NCI-H2107 treated with DMSO at 0.1 percent for 48 hours (cell line): ENCODE results near the gene KRT13.

Source experiments
- DNase-seq: peaks from one replicate; lab custom pipeline; 2025; ENCODE audit not compliant: unreplicated experiment; lab: John Stamatoyannopoulos, UW

KRT13 gene

DNA sequence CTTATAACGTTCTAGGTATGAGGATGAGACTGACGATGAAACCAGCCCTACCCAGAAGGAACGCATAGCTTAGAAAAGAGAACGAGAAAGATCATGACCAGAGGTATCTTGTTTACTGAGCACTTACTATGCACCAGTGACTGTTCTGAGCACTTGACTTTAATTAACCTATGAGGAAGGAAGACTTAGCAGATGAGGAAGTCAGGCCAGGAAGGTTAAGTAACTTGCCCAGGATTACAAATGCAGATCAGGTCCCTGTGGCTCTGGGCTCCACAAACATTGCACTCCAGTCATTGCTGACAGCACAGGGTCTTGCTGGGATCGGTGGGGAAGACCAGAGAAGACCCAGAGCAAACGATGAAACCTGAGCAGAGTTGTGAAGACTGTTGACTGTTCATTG lies 7.1 kb downstream of the KRT13 start:
- DNase-seq, result no peak

DNA sequence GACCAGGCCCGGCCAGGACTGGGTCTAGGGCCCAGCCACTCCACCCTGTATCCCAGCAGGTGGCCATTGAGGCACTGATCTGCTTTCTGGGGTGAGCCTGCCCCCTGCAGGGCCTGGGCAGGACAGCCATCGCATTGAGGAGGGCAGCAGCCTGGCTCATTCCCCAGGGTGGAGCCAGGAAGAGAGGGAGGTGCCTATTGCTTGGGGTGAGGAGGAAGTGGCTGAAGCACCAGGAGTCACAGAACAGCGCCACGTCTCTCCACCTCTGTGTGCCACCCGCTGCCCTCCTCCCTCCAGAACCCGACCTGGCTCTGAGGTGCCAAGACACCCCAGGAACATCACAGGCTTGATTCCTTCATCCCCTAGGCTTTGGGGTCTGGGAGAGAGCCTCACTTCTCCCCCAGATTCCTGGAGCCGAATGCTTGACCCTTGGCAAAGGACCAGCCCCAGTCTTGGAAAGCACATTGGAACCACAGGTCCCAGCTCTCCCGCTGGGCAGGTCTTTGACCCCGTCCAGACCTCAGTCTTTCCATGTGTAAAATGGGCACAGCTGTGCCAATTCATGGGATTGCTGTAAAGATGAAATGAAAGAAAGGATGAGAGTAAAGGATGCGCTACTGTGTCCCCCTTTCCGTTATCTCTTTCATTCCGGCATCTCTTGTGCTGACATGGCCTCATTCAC lies 8.5 kb downstream of the KRT13 start:
- DNase-seq, result peak; percentile 49

DNA sequence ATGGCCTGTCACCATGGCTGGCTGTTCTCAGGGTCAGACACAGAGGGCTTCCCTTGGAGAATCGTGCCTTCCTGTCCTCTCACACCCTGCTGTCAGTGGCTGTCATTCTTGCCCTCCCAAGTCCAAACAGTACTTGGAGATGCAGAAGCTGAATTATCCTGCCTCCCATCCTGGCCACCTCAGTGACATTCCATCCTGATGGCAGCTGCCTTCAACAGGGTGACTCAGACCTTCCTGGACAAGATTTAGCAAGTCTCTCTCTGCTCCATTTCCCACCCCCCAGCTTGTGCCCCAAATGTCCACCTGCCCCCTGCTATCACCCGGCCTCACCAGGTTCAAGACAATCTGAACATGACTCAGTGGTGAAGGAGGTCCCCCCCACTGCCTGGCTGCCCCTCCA lies 10.9 kb downstream of the KRT13 start:
- no peak for DNase-seq

DNA sequence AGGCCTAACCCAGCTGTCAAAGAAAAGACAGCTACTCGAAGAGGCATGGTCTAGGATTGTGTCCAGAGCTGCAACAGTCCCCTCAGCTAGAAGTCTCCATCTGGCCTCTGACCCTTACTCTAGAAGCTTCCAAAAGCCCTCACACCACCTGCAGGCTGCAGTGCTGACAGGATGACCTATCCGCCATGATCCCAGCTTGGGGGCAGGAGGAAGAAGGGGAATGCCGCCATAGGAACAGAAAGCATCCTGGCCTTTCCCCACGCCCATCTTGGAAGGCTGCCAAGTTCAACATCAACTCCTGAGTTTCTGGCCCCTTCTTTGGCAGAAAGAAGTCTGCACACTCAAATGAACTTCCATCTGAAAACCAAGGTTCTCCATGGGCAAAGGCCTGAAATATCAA lies 12.6 kb downstream of the KRT13 start:
- no peak for DNase-seq

DNA sequence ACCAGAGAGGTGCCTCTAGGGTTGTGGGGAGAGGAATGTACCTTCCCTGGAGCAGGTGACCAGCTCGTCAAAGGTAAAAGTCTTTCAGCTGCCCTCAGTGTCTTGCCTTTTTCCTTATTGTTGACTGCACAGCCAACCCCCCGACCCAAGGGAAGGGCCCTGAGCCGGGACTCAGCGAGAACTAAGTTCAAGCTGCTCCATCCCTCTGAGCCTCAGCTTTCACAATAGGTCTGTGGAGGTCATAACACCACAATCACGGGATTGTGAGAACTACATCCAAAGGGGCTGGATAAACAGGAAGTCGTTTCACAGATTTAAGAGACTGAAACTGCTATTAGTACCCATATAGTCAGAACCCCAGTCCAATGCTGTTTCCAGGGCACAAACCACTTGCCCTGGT lies 13.1 kb downstream of the KRT13 start:
- no peak for DNase-seq

DNA sequence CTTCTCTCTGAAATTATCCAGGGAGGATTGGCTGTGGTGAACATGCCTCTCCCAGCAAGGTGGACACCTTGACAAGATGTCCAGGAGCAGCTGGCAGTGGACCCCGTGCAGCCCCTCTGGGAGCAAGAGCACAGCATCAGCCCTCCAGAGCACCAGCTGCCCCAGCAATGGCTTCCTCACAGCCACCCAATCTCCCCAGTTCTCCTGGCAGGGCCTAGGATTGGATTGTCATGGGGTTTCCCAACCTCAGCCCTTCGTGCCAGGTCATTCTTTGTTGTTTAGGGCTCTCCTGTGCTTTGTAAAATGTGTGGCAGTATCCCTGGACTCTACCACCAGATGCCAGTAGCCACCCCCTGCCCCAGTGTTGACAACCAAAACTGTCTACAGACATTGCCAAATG lies 13.9 kb downstream of the KRT13 start:
- no peak for DNase-seq

DNA sequence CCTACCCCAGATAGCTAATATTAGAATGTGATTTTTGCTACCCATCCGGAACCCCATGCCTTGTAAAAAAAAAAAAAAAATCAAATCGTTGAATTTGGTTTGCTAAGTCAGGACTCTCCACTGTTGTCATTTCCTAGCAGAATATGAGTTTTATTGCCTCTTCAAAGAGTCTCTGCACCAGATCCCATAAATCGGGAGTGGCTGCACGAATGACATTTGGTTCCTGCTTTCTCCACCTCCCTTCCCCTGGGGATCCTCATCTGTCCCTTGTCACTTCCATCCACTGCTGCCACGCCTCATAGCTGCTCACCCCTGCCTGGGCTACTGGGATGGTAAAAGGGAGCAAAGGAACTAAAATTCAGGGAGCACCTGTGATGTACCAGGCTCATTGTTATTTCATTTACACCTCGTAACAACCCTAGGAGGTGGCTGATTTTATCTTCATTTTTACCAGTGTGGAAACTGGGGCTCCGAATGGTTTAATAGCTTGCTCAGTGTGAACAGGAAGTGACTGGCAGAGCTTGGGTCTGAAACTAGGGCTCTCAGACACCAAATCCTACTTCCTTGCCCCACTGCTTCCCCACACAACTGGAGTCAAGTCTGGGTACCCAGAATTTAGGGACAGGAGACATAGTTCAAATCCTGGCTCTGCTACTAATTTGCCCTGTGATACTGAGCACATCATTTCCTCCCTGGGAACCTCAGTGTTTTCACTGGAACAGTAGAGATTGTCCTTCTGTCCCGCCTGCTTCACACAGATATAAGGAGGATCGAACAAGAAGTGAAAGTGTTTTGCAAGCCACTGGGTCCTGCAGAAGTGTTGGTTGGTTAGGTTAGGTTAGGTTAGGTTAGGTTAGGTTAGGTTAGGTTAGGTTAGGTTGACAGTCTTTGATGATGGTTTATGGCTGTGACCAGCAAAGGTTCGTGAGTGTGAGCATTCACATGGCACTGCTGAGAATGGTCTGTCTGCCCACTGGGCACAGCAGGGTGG lies 15.1 kb downstream of the KRT13 start:
- DNase-seq, result no peak

DNA sequence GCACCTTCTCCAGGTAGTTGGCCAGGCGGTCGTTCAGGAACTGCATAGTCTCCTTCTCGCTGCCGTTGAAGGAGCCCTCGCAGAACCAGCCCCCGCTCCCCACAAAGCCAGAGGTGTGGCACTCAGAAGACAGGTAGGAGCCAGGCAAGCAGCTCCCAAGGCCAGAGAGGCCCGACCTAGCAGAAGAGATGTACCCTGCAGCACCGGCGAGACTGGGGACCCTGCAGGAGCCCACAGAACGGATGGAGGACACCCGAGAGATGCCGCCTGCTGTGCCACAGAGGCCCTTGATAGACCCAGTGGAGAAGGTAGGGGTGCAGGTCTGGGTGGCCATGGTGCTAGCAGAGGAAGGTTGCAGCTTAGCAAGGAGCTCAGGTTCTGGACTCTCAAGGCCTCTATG lies 15.9 kb downstream of the KRT13 start, which contains the start of gene KRT36:
Gene KRT36 (minus strand): TSS at position 380 of the 400 bp plus-strand sequence. CDS start 46 bp downstream, at position 334.
- no peak for DNase-seq

DNA sequence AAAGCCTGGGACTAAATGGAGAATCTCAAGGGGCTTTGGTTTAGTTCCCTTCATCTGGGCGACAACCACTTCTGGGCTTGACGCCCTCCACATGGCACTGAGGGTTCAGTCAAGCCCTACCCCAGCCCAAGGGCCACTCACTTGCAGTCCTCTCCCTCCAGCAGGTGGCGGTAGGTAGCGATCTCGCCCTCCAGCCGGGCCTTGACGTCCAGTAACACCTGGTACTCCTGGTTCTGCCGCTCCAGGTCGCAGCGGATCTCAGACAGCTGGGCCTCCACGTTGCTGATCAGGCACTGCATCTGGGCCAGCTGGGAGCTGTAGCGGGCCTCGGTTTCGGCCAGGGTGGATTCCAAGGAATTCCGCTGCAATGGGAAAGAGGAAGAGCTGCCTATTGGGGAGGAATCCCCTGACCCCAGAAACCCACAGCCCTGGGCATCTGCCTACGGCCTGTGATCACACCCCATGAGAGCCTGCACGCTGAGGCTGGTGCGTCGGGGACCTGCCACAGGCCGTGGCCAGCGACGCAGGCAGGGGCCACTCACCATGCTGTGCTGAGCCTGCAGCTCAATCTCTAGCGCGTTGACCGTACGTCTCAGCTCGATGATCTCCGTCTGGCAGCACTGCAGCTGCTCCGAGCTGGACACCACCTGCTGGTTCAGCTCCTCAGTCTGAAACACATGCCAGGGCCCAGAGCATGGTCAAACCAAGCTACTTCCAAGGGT lies 18.4 kb downstream of the KRT13 start:
- no peak for DNase-seq

DNA sequence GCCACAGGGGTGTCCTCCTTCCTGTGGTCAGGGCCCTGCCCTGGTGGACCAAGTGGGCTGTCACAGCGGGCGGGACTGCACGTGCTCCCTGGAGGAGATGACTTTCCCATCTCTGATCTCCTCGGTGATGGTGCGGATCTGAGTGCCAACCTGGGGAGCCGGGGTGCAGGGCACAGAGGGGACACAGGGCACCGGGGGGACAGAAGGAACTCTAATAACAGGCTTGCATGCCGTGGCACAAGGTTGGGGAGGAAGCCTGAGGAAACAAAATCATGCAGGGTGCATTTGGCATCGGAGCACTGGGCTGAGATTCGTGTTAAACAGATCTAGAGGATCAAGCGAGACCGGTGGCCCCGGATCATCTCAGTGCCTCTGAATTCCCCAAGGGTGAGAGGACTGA lies 19.1 kb downstream of the KRT13 start:
- no peak for DNase-seq

DNA sequence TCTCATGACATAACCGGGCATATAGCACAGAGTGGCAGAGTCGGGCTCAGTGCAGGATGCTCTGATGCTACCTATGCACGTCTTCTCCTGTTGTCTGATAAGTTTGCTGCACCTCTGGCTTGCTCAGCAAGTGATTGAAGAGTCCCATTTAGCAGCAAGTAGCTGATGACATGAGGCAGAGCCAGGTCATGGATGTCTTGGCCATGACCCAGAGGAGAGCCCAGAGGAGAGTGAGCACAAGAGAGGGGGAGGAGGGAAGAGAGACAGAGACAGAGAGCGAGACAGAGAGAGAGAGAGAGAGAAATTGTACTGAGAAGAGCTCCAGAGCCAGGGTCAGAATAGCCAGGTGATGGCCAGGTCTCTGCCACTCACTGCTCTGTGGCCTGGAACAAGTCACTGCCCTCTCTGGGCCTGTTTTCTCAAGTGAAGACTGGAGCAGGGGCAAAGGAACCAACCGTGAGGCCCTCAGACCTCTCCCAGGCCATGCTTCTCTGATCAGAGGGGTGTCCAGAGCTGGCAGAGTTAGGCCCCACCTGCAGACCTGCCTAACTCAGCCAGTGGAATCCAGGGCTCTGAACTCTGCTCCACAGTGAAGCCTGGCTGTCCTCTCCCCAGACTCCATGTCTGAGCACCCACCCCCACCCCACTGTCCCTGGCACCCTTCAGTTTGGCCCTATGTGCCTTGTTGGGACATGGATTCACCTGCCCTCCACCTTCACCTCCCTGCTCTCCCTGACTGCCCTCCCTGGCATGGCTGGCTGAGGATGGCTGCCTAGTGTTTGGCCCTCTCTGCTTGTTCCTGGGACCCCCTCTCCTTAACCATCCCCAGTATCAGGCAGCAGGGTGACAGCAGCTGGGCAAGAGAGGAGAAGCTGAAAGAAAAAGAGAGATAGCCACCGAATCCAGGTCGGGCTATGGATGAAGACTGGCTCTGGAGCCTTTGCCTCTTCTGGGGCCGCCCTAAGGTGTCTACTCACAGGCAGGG lies 20.2 kb downstream of the KRT13 start:
- DNase-seq, result no peak

DNA sequence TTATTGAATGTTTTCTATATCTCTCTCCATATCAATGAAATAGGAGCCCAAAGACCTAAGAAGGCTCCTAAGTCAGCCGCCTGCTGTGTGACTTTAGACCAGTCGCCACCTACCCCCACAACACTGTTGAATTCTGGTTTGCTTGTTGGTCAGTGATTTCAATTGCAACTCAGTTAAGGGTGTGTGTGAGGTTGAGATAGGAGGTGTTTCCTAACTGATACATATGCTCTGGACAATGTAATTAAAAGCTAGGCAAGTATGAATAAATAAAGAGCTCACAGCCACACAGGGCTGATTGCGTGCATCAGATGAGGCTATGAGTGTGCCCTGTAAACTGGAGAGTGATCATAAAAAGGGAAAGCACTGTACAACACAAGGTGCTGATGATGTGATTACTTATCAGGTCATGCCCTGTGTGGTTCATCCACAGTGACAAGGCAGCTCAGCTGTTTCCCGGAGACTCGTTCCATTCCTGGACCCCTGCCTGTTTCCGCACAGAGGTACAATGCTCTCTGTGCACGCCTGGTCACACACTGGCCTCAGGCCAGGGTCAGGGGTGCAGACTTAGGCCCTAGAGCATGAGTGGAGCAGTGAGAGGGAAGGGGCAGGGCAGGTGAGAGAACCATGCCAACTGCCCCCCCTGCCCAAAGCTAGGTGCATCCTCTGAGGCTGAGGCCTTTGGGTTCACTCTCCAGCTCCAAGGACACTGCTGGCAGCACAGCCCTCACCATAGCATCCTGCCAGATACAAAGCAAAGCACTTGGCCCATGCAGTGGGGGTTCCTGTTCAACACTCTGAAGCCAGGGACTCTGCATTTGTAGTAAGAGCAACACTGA lies 21.2 kb downstream of the KRT13 start:
- DNase-seq, result no peak

DNA sequence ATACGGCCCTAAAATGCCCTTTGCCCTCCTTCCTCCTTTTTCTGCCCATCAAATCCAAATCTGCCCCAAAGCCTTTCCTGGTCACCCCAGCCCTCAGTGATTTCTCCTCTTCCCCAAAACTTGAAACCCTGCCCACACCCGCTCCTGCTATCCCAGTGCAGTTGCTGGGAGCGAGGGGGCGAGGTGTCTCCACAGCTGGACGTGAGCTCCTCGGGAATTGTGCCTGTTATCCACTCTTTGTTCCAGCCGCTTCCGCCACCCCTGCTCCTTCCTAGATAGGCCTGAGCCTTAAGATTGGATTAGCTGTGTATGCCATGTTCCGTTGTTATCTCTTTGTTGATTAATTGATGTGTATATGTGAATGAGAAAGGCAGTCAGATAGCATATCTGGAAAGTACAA lies 21.9 kb downstream of the KRT13 start:
- DNase-seq, result no peak

DNA sequence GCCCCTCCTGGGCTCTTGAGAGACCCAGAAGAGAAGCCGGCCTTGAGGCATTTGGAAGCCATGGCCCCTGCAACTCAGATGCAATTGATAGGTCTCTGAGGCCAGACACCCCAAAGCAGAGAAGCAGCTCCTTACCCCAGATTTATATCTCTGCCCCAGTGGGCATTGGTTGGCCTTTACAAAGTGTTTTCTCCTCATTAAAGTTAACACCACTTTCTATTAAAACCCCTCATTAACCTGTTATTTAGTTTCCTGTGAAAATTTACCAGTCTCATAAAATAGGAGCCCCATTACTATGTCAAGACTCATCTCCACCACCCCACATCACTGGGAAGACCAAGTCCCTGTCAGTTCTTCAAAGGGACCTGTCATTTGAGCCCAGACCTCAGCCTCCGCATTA lies 24.4 kb downstream of the KRT13 start, which contains the start of gene KRT35:
Gene KRT35 (minus strand): TSS at position 116 of the 400 bp plus-strand sequence. CDS start 54 bp downstream, at position 62.
- DNase-seq, result no peak

DNA sequence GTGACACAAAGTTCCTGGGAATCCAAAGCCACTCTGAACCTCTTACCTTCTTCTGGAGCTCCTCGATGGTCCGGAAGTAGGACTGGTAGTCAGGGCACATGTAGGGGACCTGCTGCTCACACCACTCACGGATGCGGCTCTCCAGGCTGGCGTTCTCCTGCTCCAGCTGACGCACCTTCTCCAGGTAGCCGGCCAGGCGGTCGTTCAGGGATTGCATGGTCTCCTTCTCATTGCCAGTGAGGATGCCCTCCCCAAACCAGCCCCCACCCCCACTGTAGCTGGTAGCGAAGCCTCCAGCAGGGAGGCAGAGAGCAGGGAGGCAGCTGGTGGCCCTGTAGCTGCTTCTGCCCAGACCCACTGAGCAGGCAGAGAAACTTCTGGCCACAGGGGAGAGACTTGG lies 24.8 kb downstream of the KRT13 start:
- no peak for DNase-seq

DNA sequence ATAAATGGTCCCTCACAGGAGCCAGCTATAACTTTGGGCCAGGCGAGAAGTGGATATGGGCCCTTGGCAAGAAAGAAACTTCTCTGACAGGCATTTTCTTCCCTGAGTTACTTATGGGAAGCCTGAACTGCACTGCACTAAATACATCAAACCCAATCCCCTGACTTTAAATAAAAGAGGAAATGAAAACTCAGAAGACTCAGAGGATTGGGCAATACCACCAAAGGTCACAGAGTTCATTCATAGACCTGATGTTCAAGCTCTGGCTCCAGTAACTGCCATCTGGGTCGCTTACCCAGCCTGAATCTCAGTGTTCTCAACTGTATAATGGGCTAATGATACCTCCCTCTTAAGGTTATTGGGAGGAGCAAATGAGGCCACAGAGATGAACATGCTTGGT lies 25.3 kb downstream of the KRT13 start:
- DNase-seq, result no peak

DNA sequence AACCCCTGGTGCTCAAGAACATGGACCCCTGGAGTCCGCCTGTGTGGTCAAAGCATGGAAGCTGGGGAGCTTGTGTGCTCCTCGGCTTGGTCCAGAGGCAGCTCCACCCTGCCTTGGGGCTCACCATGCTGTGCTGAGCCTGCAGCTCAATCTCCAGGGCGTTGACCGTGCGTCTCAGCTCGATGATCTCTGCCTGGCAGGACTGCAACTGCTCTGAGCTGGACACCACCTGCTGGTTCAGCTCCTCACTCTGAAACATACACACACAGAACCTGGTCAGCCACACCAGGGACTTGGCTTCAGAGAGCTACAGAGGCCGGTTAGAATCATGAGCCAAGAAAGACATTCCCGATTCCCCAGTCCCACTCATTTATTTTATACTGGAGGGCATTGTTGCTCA lies 27.2 kb downstream of the KRT13 start:
- no peak for DNase-seq

DNA sequence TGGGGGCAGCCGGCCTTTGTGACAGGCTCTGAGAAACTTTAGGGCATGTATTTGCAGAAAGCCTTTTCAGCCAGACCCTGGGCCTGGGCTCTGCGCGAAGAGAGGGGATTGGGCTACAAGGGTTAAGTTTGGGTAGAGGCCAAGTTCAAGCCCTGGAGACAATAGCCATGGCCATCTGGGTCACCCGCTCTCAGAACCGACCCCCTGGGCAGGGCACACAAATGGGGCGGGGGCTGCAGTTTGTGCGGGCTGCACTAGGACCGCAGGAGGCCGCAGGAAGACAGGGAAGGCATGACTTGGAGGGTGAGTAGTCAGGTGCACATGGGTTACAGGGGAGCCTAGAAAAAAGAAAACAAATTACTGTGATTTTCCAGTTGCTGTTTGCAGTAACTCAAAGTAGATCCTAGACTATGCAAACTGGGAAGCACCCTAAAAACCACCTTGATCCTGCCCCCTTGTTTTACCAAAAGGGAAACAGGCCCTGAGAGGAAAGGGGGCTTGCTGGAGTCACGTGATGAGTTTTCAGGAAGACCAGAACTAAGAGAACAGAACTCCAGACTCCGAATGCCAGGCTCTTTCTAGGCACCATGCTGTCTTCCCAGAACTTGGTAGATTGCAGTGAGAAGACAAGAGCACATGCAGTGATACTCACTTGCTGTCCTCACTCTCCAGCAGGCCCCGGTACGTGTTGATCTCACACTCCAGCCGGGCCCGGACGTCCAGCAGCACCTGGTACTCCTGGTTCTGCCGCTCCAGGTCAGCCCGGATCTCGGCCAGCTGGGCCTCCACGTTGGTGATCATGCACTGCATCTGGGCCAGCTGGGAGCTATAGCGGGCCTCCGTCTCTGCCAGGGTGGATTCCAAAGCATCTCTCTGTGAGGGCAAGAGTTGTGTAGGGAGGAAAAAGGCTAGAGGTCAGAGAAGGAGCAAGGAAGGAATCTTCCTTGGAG lies 28.3 kb downstream of the KRT13 start:
- DNase-seq, result no peak
